Spleen (tissue), 11 donors: ENCODE measurements around the gene NPRL2. TPM values are rescaled to one million over a fixed set of nuclear protein-coding genes. Genes with fewer than 3 reads are reported as not detected.
A peak's percentile ranks its signal among the peaks of the same experiment; 100 is the strongest.

Source experiments
- DNase-seq: peaks from one replicate; pipeline ENCODE4 v3.0.0-alpha.2; 2020
- H3K27ac ChIP-seq, 8 donors: fragments of 200-600 bp; sonication (generic) in 7 of 8; 1 replicate in 4 of 8; 2 replicates in 4 of 8; pipeline versions ENCODE4 v1.5.0 to v1.8.0; 2016 to 2021; ENCODE audit warnings: inconsistent platforms in 4 of 8, mild to moderate bottlenecking in 4 of 8, moderate library complexity in 1 of 8
- H3K27me3 ChIP-seq, 7 donors: fragments of 200-600 bp; sonication (generic) in 6 of 7; replicated peaks in 1 of 7; 1 replicate in 4 of 7; 2 replicates in 3 of 7; pipeline versions ENCODE4 v1.5.0 to v1.8.0; 2016 to 2021; ENCODE audit warnings: inconsistent platforms in 3 of 7, mild to moderate bottlenecking in 1 of 7
- H3K36me3 ChIP-seq, 6 donors: fragments of 200-600 bp; sonication (generic) in 5 of 6; 1 replicate in 4 of 6; 2 replicates in 2 of 6; pipeline versions ENCODE4 v1.5.0 to v1.8.0; 2016 to 2021; ENCODE audit warnings: inconsistent platforms in 2 of 6
- H3K4me1 ChIP-seq, 6 donors: fragments of 200-600 bp; sonication (generic) in 5 of 6; 1 replicate in 3 of 6; 2 replicates in 3 of 6; pipeline versions ENCODE4 v1.5.0 to v1.8.0; 2016 to 2021; ENCODE audit warnings: inconsistent platforms in 3 of 6
- H3K4me3 ChIP-seq, 8 donors: fragments of 200-600 bp; sonication (generic) in 7 of 8; 1 replicate in 4 of 8; 2 replicates in 4 of 8; pipeline versions ENCODE4 v1.5.0 to v1.8.0; 2016 to 2021; ENCODE audit warnings: inconsistent platforms in 4 of 8, mild to moderate bottlenecking in 4 of 8, moderate library complexity in 2 of 8
- H3K9me3 ChIP-seq, 8 donors: fragments of 200-600 bp; sonication (generic) in 7 of 8; 1 replicate in 4 of 8; 2 replicates in 4 of 8; pipeline versions ENCODE4 v1.5.0 to v1.8.0; 2016 to 2021; ENCODE audit warnings: inconsistent platforms in 4 of 8
- CTCF ChIP-seq, 11 experiments: fragments of 200-600 bp in 7 of 11; fragments of 450-650 bp in 4 of 11; sonication (generic) in 4 of 11; IDR thresholded peaks in 8 of 11; conservative IDR thresholded peaks in 3 of 11; 1 replicate in 7 of 11; 2 replicates in 4 of 11; pipeline versions ENCODE4 v1.4.0 to v1.8.0; 2016 to 2021; ENCODE audit warnings: antibody characterized with exemption in 11 of 11, inconsistent platforms in 4 of 11, mild to moderate bottlenecking in 1 of 11
- POLR2A ChIP-seq, 3 donors: fragments of 450-650 bp; IDR thresholded peaks; one replicate each; pipeline ENCODE4 v1.5.1; 2017; ENCODE audit warnings: antibody characterized with exemption in 3 of 3, mild to moderate bottlenecking in 1 of 3
- POLR2AphosphoS5 ChIP-seq, 3 donors: sonication (generic); formaldehyde crosslinking; IDR thresholded peaks; one replicate each; pipeline ENCODE4 v1.5.1; 2017; ENCODE audit warnings: antibody characterized with exemption in 3 of 3
- WGBS, 5 donors: extraction: QIAGEN DNeasy Blood & Tissue Kit in 3 of 5; methylation state at CpG; one replicate each; pipeline versions ENCODE4 v1.1.5 to v1.1.7; 2013 to 2018; 5-methylcytosine and 5-hydroxymethylcytosine counted together
- intact Hi-C: fragments of 100-400 bp; cut with DNase I; formaldehyde crosslinking; loops from one replicate; pipeline ENCODE4 v1.15.0; 2023; ENCODE audit warnings: low total_unique reads
- polyA plus RNA-seq, 3 donors: library from polyadenylated mRNA; stranded (reverse); fragments of 200-250 nt; gene quantifications; one replicate each; pipeline ENCODE4 v1.2.1, GENCODE V29; 2013
- total RNA-seq, 7 donors: library from RNA; depleted of rRNA in 3 of 7; stranded (reverse); fragments of >200 nt in 3 of 7; fragmentation: NEBNext Ultra II Directional in 4 of 7; extraction: Animal tissue kit (Norgen Biotek cat#: 25700) in 4 of 7; gene quantifications; one replicate each; pipeline versions ENCODE4 v1.1.0 to v1.2.1, GENCODE V29; 2016 to 2021
- donor health status: healthy with polysubstance abuse.
- donor health status: DM: no; HTN: no; CAD: no; lungs with moderate emphysema.
- donor health status: DM: no; HTN: no; CAD: no.
- donor health status: Bipolar disorder and iron deficiency.
- donor health status: healthy.
- donor health status: DM: no; HTN: no; CAD: no.
- donor health status: DM: yes; HTN: yes; CAD: no.

Gene NPRL2
- total and polyA plus RNA-seq, 10 donors: 17.8 to 31.2 (median 22.9) TPM

- Histone ChIP-seq H3K27me3 (no peaks in the 10 kb centered on the region), H3K4me1 (peaks cover 39 to 93% (median 88%) of the 10 kb centered on the region in 6 donors), H3K27ac (peak overlapping the region; percentile 86 to 96 (median 93)), H3K9me3 (no peaks in the 10 kb centered on the region), H3K36me3 (peaks cover 0 to 48% (median 23%) of the 10 kb centered on the region in 6 donors), H3K4me3 (peak overlapping the region in 5 of 8 donors; percentile 1 to 92 (median 83))
- peak; percentile 89 for DNase-seq
- intact Hi-C loops: loop anchor here (10.0 kb wide), 1 partner anchor 89 kb away; the partner anchor contains the start of gene GNAI2
- TF ChIP-seq POLR2AphosphoS5 (IDR thresholded peaks at IDR 0.05) (peak; percentile 88 to 93 (median 90)), POLR2A (IDR thresholded peaks at IDR 0.05) (no peak), CTCF (IDR thresholded peaks at IDR 0.05 in 8 of 11, conservative IDR thresholded peaks at IDR 0.05 in 3 of 11) (peak in 5 of 11 experiments; percentile 13 to 40 (median 20))
- 20 to 54% (median 28%) methylated on average over 2 to 5 of the region's 5 CpGs for WGBS, 5 donors
Measured at GRCh38 chr3:50323614-50324199, 26.9 kb downstream of the NPRL2 start.

GRCh38 chr3:50323092-50323600 lies 27.4 kb downstream of the NPRL2 start:
- peak; percentile 79 for DNase-seq
- intact Hi-C loops: loop anchor here (10.0 kb wide), 1 partner anchor 88 kb away; the partner anchor contains the start of gene GNAI2
- Histone ChIP-seq H3K27me3 (no peaks in the 10 kb centered on the region), H3K27ac (peak overlapping the region; percentile 86 to 96 (median 93)), H3K4me3 (peak overlapping the region in 6 of 8 donors; percentile 1 to 92 (median 84)), H3K9me3 (no peaks in the 10 kb centered on the region), H3K36me3 (peaks cover under 1 to 53% (median 28%) of the 10 kb centered on the region in 6 donors), H3K4me1 (peaks cover 34 to 93% (median 88%) of the 10 kb centered on the region in 6 donors)
- TF ChIP-seq POLR2AphosphoS5 (IDR thresholded peaks at IDR 0.05) (no peak), POLR2A (IDR thresholded peaks at IDR 0.05) (no peak)
- WGBS, 5 donors: 9 to 62% (median 27%) methylated on average over 4 of the region's 4 CpGs

- Histone ChIP-seq H3K4me1 (peaks cover 33 to 93% (median 89%) of the 10 kb centered on the region in 6 donors), H3K4me3 (peak within 1 kb of the TSS; percentile 72 to 97 (median 90)), H3K27ac (peak within 1 kb of the TSS; percentile 86 to 96 (median 93)), H3K9me3 (no peaks in the 10 kb centered on the region), H3K36me3 (peaks cover 2 to 59% (median 32%) of the 10 kb centered on the region in 6 donors), H3K27me3 (no peaks in the 10 kb centered on the region)
- intact Hi-C loops: loop anchor here (10.0 kb wide), 1 partner anchor 88 kb away; the partner anchor contains the start of gene GNAI2
- TF ChIP-seq CTCF (IDR thresholded peaks at IDR 0.05 in 8 of 11, conservative IDR thresholded peaks at IDR 0.05 in 3 of 11) (no peak), POLR2A (IDR thresholded peaks at IDR 0.05) (peak in 1 of 3 donors; percentile 66), POLR2AphosphoS5 (IDR thresholded peaks at IDR 0.05) (peak; percentile 90 to 95 (median 93))
- 47 to 60% (median 55%) methylated on average over 14 to 31 of the region's 31 CpGs for WGBS, 5 donors
- DNase-seq: peak; percentile 89
Measured at GRCh38 chr3:50322386-50323091, 28.0 kb downstream of the NPRL2 start, which contains the start of gene HYAL2. Gene HYAL2 (minus strand): TSS chr3:50322745. CDS start chr3:50320489, 2,256 bp downstream.

GRCh38 chr3:50322115-50322385 lies 28.5 kb downstream of the NPRL2 start:
- no peak for DNase-seq
- TF ChIP-seq POLR2AphosphoS5 (IDR thresholded peaks at IDR 0.05): no peak
- no peak for TF ChIP-seq POLR2A (IDR thresholded peaks at IDR 0.05)
- no peak for TF ChIP-seq CTCF (IDR thresholded peaks at IDR 0.05 in 8 of 11, conservative IDR thresholded peaks at IDR 0.05 in 3 of 11)
- Histone ChIP-seq H3K4me3 (peak overlapping the region; percentile 72 to 97 (median 90)), H3K9me3 (no peaks in the 10 kb centered on the region), H3K27me3 (no peaks in the 10 kb centered on the region), H3K27ac (peak overlapping the region; percentile 86 to 96 (median 93)), H3K4me1 (peaks cover 28 to 93% (median 89%) of the 10 kb centered on the region in 6 donors), H3K36me3 (peaks cover 2 to 64% (median 37%) of the 10 kb centered on the region in 6 donors)
- 18 to 35% (median 32%) methylated on average over 7 to 14 of the region's 14 CpGs for WGBS, 5 donors
- intact Hi-C loops: loop anchor here (10.0 kb wide), 1 partner anchor 87 kb away; the partner anchor contains the start of gene GNAI2
